ENCODE measurements around the gene SOD2.
"Not testable (repeated sequence)": the region's sequence is repeated elsewhere in the genome, so short reads cannot be mapped to it uniquely, and the experiment has no call there.

SOD2 gene

GRCh38 chr6:159718634-159719033 is 25.6 kb upstream of the SOD2 start:
- H3K4me3 ChIP-seq (ENCODE audit: low read depth, low read length): no peak overlapping the region
- no peak for DNase-seq (ENCODE audit: low read depth)

DNA sequence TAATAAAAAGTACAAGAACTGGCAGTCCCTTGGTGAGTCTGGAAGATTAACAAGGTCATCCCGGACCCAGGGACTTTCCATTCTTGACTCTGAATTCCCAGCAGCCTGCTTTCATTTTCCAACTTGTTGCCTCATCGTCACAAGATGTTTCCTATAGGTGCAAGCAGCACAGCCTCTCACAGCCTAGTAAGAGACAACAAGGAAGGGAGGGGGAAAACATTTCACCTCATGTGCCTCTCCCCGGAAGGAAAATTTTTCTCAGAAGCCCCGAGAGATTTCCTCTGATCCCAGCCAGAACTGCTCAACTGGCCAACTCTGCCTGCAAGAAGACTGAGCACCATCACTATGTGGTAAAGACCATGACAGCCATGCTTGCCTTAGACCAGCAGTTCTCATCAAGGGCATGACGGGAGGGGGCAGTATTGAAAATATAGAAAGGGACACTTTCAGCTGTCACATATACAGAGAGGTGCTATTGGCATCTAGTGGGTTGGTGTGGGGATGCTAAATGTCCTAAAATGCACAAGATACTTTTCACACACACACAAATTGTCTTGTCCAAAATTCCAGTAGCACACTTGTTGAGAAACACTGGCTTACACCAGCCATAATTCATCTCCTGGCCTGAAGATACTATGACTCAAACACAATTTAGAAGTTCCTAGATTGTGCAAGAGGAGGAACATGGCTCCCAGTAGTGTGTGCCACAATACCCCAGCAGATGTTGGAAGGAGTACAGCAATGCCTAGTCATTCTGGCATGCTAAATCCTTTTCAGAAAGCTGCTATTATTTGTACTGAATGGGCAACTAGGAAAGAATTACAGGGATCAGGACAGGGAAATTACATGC is 23.4 kb upstream of the SOD2 start:
- H3K4me3 ChIP-seq (ENCODE audit: low read depth, low read length): no peak overlapping the region
- peak; percentile 97 for DNase-seq (ENCODE audit: low read depth)

DNA sequence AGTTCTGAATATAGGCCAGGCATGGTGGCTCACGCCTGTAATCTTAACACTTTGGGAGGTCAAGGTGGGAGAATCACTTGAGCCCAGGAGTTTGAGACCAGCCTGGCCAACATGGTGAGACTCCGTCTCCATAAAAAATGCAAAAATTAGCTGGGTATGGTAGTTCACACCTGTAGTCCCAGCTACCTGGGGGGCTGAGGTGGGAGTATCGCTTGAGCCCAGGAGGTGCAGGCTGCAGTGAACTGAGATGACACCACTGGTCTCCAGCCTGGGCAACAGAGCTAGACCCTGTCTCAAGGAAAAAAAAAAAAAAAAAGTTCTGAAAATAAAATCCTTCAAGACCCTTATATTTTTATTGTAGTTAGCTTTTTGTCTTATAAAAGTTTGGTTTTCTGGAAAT is 22.6 kb upstream of the SOD2 start:
- no peak overlapping the region for H3K4me3 ChIP-seq (ENCODE audit: low read depth, low read length)
- no peak for DNase-seq (ENCODE audit: low read depth)

- no peak for DNase-seq (ENCODE audit: low read depth)
- no peak overlapping the region for H3K4me3 ChIP-seq (ENCODE audit: low read depth, low read length)
Observed at GRCh38 chr6:159715166-159715565, 22.1 kb upstream of the SOD2 start.

- no peak for DNase-seq (ENCODE audit: low read depth)
- no peak overlapping the region for H3K4me3 ChIP-seq (ENCODE audit: low read depth, low read length)
Observed at GRCh38 chr6:159714404-159714803, 21.4 kb upstream of the SOD2 start.

GRCh38 chr6:159713984-159714383 is 20.9 kb upstream of the SOD2 start:
- no peak for DNase-seq (ENCODE audit: low read depth)
- H3K4me3 ChIP-seq (ENCODE audit: low read depth, low read length): no peak overlapping the region

DNA sequence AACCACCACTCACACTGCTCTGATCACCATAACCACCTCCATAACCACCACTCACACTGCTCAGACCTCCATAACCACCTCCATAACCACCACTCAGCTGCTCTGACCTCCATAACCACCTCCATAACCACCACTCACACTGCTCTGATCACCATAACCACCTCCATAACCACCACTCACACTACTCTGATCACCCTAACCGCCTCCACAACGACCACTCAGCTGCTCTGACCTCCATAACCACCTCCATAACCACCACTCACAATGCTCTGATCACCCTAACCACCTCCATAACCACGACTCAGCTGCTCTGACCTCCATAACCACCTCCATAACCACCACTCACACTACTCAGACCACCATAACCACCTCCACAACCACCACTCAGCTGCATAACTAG is 19.3 kb upstream of the SOD2 start:
- DNase-seq (ENCODE audit: low read depth): not testable (repeated sequence)

DNA sequence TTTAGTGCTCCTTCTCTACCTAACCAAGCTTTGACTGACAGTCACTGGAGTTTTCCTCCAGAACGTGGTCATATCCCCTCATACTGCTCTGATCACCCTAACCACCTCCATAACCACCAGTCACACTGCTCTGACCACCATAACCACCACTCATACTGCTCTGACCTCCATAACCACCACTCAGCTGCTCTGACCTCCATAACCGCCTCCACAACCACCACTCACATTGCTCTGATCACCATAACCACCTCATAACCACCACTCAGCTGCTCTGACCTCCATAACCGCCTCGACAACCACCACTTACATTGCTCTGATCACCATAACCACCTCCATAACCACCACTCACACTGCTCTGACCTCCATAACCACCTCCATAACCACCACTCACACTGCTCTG is 17.6 kb upstream of the SOD2 start:
- not testable (repeated sequence) for H3K4me3 ChIP-seq (ENCODE audit: low read depth, low read length); DNase-seq (ENCODE audit: low read depth)

More for the DNA sequence above, 19.3 kb upstream of the SOD2 start:
- H3K4me3 ChIP-seq (ENCODE audit: low read depth, low read length): not testable (repeated sequence)

DNA sequence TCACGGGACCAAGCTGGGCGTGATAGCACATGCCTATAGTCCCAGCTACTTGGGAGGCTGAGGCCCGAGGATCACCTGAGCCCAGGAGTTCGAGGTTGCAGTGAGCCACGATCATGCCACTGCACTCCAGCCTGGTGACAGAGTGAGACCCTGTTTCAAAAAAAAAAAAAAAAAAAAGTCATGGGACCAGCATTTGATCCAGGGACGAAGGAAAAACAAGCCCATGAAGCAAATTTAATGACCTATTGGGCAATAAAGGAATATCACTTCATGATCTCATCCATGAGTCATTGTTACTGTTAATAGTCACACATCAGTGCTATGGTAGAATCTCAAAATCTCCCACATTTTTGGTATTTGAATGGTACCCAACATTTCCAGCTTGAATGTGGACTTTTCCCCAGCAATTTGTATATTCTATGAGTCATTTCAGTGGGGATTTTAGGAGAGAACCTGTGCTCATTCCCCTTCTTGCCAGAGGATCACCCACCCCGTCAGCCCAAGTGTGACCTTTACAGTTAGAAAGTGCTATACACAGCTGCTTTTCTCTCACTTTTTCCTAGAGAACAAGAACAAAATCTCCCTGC is 8.5 kb upstream of the SOD2 start:
- H3K4me3 ChIP-seq (ENCODE audit: low read depth, low read length): no peak overlapping the region
- DNase-seq (ENCODE audit: low read depth): peak; percentile 86

DNA sequence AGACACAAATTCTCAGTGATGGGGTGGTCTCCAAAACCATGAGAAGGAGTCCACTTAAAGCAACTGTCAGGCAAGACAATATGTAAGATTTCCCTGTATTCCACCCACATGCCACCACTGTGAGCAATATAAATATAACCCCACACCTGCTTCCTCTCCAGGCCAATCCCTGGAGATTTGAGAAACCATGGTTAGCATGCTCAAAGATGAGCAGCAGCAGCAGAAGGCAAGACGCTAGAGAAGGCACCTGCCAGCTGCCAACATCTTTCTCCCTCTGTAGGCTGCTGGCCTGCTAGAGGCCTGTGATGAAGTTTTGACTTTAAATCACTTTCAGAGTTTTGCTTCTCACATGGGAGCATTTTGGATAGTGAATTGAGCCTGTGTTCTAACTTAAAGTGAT is 7.9 kb upstream of the SOD2 start:
- no peak for DNase-seq (ENCODE audit: low read depth)

DNA sequence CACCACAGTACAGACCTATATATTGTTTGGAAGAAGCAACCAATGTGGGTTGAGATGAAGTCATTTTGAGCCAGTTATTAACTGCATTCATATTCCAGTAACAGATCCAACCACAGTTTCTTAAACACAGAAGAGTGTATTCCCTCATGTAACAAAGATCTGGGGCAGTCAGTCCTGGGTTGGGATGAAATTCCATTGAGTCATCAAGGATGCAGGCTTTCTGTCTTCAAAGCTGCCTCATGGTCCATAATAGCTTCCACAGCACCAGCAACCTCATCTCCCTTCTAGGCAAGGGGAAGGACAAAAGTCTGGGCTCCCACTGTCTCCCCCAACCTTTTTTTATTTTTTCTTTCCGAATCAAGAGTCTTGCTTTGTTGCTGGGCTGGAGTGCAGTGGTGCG is 2.9 kb upstream of the SOD2 start:
- no peak for DNase-seq (ENCODE audit: low read depth)
- H3K4me3 ChIP-seq (ENCODE audit: low read depth, low read length): no peak overlapping the region

More for the DNA sequence above, 7.9 kb upstream of the SOD2 start:
- no peak overlapping the region for H3K4me3 ChIP-seq (ENCODE audit: low read depth, low read length)

- DNase-seq (ENCODE audit: low read depth): no peak
- peak overlapping the region; percentile 71 for H3K4me3 ChIP-seq (ENCODE audit: low read depth, low read length)
Observed at GRCh38 chr6:159693894-159694545, 979 bp upstream of the SOD2 start.

DNA sequence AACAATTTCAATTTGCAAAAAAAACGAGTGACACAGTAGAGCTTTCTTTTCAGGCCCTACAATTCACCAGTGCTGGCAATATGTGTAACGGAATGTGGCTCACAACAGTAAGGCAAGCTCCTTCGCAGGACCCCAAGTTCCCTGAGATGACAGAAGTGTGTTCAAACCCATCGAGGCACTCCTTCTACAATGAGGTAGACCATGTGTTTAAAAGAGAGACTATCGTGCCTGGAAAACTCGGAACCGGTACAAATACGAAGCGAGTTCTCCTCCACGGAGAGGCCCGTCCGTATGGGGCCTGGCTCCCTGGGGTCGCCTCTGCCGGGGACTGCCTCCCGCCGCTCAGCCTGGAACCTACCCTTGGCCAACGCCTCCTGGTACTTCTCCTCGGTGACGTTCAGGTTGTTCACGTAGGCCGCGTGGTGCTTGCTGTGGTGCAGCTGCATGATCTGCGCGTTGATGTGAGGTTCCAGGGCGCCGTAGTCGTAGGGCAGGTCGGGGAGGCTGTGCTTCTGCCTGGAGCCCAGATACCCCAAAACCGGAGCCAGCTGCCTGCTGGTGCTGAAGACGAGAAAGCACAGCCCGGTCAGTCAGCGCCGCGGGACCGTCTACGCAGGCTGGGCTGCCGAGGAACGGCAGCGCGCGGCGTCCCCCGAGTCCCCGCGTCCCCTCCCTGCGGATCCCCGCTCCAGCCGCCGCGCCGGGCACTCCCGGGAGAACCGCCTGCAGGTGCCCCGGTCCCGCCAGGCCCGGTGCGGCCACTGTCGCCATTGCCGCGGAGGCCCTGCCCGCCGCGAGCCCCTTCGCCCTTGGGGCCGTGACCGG is 526 bp downstream of the SOD2 start:
- no peak for DNase-seq (ENCODE audit: low read depth)
- H3K4me3 ChIP-seq (ENCODE audit: low read depth, low read length): peak overlapping the region; percentile 71

DNA sequence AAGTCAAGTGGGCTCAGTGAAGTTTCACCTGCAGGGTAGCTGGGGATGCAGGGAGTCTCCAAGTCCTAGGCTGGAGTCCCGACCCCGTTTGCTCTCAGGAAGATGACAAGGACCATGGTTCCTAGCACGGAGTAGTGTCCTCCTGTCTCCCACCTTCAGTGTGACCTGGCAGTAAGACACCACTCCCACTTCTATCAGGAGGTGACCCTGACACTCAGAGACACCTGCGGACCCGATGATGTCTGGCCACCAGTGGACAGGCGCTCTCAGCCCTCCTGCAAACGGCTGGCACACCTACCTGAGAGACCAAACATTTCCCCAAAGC is 1.1 kb downstream of the SOD2 start:
- DNase-seq (ENCODE audit: low read depth): no peak
- peak overlapping the region; percentile 71 for H3K4me3 ChIP-seq (ENCODE audit: low read depth, low read length)

DNA sequence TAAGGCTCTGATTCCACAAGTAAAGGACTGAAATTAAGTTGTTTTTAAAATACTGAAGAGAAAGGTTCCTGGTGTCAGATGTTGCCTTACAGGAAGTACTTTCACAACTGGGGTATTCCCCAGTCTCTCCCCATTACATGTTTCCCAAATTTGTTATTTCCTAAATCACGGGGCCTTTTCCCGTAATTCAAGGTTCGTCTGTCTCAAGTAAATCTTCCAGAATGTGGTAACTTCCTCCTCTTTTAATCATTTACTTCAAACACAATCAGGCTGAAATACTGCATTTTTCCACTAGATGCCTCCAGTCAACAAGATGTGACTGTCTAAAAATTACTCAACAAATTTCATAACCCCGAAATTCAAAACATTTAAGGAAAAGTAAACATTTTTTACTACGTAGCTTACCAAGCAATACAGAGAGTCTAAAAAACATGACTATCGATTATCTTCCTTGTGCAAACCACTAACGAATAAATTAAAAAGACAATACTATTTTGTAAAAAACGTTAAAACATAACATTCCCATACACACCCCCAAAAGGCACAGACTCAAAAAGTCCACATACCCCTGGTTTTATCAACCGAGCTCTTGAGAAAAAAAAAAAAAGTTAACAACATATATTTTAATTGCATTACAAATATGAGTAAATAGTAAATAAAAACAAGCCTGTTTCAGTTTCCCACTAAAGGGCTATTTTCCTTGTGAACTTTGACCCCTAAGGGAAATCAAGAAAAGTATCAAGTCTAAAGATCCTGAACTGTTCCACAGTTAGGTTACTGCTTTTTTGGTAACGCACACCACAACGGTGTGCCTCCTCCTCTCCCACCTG is 1.7 kb downstream of the SOD2 start:
- peak; percentile 64 for DNase-seq (ENCODE audit: low read depth)
- peak overlapping the region; percentile 71 for H3K4me3 ChIP-seq (ENCODE audit: low read depth, low read length)

DNA sequence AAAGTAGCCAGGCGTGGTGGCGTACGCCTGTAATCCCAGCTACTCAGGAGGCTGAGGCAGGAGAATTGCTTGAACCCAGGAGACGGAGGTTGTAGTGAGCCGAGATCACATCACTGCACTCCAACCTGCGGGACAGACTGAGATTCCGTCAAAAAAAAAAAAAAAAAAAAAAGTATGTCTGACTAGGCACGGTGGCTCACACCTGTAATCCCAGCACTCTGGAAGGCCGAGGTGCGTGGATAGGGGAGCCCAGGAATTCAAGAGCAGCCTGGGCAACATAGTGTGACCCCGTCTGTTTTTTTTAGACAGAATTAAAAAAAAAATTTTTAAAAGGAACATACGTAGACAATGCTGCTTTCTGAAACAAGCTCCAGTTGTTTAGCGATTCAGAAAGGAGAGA is 2.9 kb downstream of the SOD2 start:
- DNase-seq (ENCODE audit: low read depth); H3K4me3 ChIP-seq (ENCODE audit: low read depth, low read length): not testable (repeated sequence)

- H3K4me3 ChIP-seq (ENCODE audit: low read depth, low read length): no peak overlapping the region
- DNase-seq (ENCODE audit: low read depth): no peak
Observed at GRCh38 chr6:159689001-159689400, 4.0 kb downstream of the SOD2 start.

DNA sequence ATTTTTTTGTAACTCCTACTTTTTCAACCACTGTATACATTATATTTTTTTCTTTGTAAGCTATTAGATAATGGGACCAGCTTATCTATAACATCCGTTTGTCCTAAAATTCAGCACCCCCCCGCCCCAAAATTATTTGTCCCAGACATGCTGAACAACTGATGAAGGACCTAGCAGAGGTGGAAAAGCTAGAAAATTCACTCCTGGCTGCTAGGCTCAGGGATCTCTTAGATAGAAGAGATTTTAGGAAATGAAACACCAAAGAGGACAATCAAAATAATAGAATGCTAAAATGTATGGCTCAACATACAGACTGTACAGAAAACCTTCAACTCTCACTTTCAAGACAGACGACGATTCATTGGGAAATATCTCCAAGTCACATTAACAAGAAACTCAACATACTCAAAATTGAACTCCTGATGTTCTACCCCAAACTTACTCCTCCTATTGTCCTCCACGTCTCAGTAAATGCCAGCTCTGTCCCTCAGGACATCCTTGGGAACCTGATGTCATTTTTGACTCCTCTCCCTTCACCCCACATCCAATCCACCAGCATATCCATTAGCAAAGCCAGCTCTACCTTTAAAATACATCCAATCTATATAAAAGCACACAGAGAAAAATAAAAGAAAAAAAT is 4.7 kb downstream of the SOD2 start:
- no peak overlapping the region for H3K4me3 ChIP-seq (ENCODE audit: low read depth, low read length)
- DNase-seq (ENCODE audit: low read depth): no peak

DNA sequence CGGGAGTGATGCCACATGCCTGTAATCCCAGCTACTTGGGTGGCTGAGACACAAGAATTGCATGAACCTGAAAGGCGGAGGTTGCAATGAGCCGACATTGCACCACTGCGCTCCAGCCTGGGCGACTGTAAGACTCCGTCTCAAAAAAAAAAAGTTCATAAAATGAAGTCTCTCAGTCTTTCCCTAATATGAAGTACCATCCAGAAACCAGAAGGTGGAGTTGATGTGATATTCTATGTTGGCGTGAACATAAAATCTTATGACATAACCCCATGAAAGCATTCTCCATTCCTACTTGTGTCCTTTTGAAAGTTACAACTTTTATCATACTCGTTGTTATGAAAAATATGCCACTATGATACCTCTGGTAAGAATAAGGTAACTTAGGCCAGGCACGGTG is 5.7 kb downstream of the SOD2 start:
- H3K4me3 ChIP-seq (ENCODE audit: low read depth, low read length): no peak overlapping the region
- no peak for DNase-seq (ENCODE audit: low read depth)
